Fibroblast of pulmonary artery (primary cell): ENCODE results near the gene PPFIA2.
"Not testable (repeated sequence)": the region's sequence is repeated elsewhere in the genome, so short reads cannot be mapped to it uniquely, and the experiment has no call there.

Source experiments
- DNase-seq: peaks from one replicate; pipeline ENCODE4 v3.0.0-alpha.2; 2010; ENCODE audit warnings: low read depth
- H3K4me3 ChIP-seq: replicated peaks from 2 replicates; pipeline ENCODE4 v1.5.1; 2011; ENCODE audit warnings: low read depth, mild to moderate bottlenecking, control low read depth, low read length, moderate library complexity
- CTCF ChIP-seq: IDR thresholded peaks from 2 replicates; pipeline ENCODE4 v1.5.1; 2011; ENCODE audit warnings: mild to moderate bottlenecking, control low read depth, low read length, inconsistent platforms; ENCODE audit errors: missing control alignments

Gene PPFIA2

GRCh38 chr12:81596558-81596957 is 162.6 kb downstream of the PPFIA2 start:
- DNase-seq, result no peak
- H3K4me3 ChIP-seq, result no peak overlapping the region
- TF ChIP-seq CTCF, result no peak

GRCh38 chr12:81591256-81591655 is 167.9 kb downstream of the PPFIA2 start:
- DNase-seq, result no peak
- H3K4me3 ChIP-seq, result no peak overlapping the region
- no peak for TF ChIP-seq CTCF

GRCh38 chr12:81590703-81591102 is 168.4 kb downstream of the PPFIA2 start:
- not testable (repeated sequence) for DNase-seq, H3K4me3 ChIP-seq

- DNase-seq, result no peak
- TF ChIP-seq CTCF, result no peak
- no peak overlapping the region for H3K4me3 ChIP-seq
Measured at GRCh38 chr12:81588235-81589008, 170.7 kb downstream of the PPFIA2 start.

- no peak for DNase-seq
- no peak overlapping the region for H3K4me3 ChIP-seq
- TF ChIP-seq CTCF, result no peak
Measured at GRCh38 chr12:81585787-81586186, 173.4 kb downstream of the PPFIA2 start.

- no peak overlapping the region for H3K4me3 ChIP-seq
- peak; percentile 21 for DNase-seq
- no peak for TF ChIP-seq CTCF
Measured at GRCh38 chr12:81573228-81573627, 185.9 kb downstream of the PPFIA2 start.

- TF ChIP-seq CTCF, result no peak
- no peak for DNase-seq
Measured at GRCh38 chr12:81572411-81572810, 186.7 kb downstream of the PPFIA2 start.

More at GRCh38 chr12:81572411-81572810, 186.7 kb downstream of the PPFIA2 start:
- H3K4me3 ChIP-seq, result no peak overlapping the region
